ENCODE data around the gene TH.

TH gene

DNA sequence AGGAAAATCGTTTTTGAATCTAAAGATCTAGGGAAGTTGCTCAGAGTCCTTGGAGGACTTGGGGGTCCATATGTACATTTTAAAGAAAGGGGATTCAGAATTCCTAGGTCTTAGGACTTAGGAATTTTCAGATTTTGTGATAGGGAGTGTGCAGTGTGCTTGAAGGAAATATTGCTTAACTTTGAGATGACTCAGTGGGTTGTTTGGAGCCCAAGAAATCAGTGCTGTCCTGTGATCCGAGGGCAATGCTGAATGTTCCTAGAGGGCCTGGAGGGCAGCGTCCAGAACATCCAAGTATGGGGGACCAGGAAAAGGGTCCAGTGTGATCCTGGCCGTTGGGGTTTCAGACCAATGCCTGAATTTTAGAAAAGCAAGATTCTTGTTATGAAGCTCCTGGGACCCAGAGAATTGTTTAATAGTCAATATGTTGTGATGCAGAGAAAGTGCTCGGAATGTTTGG is 29.3 kb downstream of the TH start:
- DNase-seq (ENCODE audit: low spot score), result no peak

DNA sequence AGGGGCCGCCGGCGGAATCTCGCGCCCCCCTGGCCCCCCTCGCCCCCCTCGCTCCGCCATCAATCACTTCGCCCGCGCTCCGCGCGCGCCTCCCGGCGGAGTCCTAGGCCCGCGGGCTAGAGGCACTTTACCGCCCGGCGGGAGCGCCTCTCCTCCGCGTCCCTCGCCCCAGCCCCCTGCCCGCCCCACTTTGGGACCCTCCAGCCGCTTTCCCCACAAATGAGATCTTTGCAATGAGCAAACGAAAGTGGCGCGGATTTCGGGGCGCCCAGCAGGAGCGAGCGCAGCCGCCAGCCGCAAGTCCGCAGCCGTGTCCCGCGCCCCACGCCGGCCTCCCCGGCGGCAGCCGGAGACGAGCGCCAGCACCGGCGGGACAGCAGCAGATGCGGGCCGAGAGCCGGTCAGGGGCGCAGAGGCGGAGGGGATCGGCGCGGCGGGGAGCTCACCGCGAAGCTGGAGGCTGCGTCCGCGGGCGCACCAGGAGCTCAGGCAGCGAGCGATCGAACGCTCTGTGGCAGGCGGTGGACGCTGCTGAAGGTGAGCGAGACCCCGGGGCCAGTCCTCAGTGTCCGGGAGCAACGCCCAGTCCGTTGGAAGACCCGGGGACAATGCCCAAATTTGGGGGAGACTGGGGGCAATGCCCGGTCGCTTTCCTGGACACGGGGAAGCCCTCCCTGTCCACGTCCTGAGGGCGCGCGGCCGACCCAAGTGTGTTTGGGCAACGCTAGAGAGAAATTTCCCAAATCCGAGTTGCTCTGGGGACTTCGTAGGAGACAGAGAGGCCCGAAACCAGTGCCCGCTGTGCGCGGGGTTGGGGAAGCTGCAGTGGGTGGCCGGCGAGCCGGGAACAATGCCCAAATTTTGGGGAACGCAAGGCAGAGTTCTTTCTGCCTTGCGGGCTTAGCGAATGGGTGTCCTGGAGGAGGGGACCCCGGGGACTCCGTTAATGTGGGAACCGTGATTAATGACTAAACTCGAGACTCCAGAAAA is 30.9 kb downstream of the TH start:
- DNase-seq (ENCODE audit: low spot score), result no peak

DNA sequence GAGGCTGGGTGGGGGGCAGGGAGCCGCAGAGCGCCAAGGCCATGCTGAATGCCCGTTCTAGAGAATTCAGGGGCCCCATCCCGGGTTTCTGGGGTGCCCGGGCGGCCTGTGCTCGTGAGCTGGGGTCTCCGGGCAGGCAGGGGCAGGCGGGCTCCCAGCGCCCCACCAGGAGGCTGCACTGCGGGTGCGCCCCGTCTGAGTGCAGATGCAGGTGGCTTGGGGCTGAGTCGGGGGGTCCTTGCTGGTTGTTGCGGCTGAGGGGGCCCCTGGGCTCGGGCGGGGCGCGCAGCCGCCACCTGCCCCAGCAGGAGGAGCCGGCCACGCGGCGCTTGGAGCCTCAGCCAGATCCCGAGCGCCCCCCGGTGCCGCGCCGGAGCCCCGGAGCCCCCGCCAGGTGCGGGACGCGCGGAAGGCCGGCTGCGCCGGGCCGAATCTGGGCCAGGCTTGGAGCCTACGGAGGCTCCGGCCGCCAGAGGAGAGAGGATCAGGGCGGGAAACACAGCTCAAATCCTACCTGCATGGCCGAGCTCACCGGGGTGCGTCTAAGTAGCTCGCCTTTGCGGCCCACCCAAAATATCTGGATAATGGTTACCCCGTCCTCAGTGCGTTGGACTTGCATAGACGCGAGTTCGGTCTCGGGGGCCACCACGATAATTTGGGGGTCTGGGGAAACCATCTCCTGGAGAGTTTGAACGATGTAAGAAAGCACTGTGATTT is 31.8 kb downstream of the TH start:
- no peak for DNase-seq (ENCODE audit: low spot score)

DNA sequence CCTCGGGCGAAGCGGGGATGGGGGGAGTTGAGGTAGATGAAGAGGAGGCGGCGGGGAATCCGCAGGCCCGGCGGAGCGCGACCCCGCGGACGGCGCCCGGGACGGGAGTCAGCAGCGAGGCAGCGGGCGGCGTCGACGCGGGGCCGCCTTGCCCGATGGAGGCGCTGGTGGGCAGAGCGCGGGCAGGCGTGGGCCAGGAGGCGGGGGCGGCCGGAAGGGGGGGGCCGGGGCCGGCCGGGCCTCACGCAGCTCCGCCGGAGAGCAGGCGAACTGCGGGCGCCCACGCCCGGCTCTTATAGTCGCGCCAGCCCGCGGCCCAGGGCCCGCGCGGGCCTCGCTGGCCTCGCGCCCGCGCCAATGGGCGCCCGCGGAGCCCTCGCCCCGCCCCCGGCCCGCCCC is 32.5 kb downstream of the TH start, which contains the start of gene IGF2:
Gene IGF2 (minus strand): TSS at position 267 of the 399 bp plus-strand sequence. CDS start 3,866 bp downstream, outside the sequence.
- peak; percentile 79 for DNase-seq (ENCODE audit: low spot score)

DNA sequence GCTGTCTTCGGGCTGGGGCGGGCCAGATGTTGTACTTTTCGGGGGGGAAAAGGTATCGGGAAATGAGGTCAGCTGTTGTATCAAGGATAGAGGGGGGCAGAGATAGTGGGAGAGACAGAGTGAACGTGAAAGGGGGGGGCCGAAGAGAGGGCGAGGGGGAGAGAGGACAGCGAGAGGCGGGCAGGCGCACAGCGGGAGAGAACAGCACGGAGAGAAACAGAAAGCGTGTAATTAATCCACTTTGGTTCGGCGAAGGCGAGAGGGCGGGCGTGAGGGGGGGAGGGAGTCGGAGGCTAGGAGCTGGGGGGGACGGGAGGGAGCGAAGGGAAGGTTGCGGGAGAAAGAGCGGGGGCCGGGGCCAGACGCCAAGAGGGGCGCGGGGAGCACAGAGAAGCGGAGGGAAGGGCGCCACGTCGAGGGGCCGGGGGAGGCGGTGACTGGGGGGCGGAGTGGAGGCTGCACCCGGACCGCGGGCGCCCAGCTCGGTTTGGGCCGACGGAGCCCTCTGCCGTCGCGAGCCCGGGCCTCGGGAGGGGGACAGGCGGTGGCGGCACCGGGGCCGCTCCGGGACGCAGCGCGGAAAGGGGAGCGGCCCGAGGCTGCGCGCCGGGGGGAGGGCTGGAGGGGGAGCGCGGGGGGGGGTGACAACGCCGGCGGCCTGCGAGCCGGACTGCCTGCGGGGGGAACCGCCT is 33.0 kb downstream of the TH start:
- peak; percentile 76 for DNase-seq (ENCODE audit: low spot score)

DNA sequence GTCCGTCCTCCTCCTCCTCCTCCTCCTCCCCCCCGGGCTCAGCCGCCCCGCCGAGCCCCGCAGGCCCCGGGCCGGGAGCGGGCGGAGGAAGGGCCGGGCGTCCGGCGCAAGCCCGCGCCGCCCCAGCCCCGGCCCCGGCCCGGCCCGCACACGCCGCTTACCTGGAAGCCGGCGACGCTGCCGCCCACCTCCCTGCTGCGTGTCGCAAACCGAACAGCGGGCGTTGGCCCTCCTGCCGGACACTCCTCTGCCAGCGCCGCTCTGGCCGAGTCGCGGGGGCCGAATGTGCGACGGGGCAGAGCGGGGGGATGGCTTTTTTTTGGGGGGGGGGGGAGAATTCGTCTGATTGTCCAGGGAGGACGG is 33.6 kb downstream of the TH start:
- no peak for DNase-seq (ENCODE audit: low spot score)

DNA sequence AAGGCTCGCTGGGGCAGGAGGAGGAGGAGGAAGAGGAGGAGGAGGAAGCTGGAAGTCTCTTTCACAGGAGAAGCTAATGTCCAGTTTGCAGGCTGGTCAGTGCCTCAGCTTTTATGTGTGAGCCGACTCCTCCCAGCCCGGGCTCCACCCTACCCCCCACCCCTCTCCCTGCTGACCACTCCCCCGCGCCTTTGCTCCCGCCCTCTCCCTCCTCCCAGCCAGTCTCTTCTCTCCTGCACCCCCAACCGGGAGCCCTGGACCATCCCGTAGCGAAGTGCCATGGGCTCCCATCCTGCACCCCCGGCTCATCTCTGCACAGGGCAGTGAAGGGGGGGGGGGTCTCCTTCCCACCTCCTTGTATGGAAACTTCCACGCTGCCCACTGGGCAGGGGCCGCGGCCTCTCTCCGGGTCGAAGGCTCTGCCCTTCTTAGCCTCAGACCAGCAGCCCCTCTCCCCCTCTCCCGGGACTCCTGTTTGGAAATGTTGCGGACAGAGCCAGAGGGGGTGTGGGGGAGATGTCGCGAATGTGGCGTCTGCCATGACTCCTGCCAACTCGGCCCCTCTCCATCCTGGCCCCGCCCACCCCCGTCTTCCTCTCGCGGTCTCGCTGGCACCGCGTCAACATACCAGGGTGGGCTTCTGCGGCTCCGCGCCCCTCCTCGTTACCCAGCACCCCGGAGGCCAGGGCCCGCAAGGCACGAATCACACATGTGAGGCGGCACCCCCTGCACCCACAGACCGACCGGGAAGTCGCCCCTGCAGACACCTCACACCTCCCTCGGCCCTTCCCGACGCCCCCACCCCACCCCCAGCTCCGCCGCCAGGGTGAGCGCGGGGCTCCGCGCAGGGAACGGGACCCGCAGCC is 34.2 kb downstream of the TH start:
- DNase-seq (ENCODE audit: low spot score), result peak; percentile 89

DNA sequence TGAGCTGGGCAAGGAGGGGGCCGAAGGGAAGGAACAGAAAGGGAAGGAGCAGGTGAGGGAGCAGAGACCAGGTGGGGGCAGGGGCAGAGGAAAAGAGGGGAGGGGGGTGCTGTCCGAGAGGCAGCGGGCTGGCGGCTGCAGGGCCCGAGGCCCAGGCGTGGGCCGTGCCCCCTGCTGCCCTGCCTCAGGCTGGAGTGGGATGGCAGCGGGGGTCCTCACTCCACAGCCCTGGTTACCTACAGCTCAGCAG is 34.7 kb downstream of the TH start:
- no peak for DNase-seq (ENCODE audit: low spot score)

DNA sequence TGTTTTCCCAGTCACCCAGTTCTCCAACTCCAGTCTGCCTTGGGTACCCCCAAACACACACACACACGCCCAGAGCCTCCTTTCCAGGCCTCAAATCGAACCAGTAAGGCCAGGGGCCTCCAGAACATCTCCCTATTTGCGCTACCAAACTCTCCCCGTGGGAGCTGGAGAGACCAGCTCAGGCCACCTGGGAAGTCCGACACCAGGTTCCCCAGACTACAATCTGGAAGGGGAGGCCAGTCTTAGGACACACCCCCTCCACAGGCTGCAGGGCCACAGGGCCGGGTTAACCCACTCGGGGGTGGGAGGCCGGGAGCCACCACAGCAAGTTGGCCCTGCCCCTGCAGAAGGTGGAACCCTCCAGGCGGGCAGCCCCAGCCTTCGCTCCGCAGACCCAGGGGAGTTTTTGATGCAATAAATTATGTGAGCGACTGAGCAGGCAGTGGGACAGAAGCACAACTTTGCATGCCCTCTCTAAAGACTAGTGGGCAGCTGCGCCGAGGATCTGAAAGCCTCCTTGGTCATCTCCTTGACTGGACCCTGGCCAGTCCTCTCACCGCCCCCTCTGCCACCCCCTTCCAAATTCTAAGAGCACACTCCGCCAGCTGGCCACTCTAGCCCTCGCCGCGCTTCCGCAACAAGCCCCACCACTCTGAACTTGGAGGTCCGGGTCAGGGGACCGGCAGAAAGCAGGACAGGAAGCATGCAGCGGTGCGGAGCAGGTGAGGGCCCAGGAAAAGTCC is 35.2 kb downstream of the TH start:
- no peak for DNase-seq (ENCODE audit: low spot score)

DNA sequence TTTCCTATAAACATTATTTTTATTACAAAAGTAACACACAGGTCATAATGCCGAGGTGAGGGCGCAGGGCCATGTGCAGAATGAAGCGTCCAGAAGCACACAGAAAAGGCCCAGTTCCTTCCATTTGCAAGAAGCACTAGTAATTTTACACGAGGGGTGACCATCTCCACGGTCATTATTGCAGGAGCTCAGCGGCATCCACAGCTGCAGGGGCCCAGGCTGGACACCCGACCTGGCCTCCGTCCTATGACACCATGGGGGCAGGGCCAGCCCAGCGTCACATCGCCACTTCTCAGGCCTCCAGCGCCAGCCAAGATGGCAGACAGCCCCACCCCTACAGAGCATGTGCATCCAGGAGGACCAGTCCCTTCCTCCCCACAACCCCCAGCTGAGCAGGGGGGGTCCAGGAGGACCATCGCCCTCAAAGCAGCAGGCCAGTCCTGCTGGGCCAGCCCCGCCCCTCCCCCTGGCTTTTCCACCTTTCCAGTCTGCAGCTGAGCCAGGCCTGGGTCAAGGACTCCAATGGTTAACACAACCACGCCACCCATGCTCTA is 35.9 kb downstream of the TH start:
- no peak for DNase-seq (ENCODE audit: low spot score)

DNA sequence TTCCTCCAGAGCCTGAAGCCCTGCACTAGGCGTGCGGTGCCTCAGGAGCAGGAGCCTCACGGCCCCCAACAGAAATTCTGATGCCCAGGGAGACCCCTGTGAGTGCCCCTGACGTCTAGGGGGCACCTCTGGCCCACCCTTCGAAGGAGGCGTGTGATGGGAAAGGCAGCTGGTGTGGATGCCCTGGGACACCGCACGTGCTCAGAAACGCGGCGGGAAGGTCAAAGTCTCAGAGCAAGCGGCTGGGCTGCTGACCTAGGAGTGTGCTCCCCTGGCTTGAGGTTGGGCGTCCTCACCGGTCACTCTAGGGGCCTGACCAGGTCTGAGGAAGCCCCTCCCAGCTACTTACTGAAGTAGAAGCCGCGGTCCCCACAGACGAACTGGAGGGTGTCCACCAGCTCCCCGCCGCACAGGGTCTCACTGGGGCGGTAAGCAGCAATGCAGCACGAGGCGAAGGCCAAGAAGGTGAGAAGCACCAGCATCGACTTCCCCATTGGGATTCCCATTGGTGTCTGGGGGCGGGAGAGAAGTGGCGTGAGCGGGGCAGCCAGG is 36.5 kb downstream of the TH start:
- no peak for DNase-seq (ENCODE audit: low spot score)

DNA sequence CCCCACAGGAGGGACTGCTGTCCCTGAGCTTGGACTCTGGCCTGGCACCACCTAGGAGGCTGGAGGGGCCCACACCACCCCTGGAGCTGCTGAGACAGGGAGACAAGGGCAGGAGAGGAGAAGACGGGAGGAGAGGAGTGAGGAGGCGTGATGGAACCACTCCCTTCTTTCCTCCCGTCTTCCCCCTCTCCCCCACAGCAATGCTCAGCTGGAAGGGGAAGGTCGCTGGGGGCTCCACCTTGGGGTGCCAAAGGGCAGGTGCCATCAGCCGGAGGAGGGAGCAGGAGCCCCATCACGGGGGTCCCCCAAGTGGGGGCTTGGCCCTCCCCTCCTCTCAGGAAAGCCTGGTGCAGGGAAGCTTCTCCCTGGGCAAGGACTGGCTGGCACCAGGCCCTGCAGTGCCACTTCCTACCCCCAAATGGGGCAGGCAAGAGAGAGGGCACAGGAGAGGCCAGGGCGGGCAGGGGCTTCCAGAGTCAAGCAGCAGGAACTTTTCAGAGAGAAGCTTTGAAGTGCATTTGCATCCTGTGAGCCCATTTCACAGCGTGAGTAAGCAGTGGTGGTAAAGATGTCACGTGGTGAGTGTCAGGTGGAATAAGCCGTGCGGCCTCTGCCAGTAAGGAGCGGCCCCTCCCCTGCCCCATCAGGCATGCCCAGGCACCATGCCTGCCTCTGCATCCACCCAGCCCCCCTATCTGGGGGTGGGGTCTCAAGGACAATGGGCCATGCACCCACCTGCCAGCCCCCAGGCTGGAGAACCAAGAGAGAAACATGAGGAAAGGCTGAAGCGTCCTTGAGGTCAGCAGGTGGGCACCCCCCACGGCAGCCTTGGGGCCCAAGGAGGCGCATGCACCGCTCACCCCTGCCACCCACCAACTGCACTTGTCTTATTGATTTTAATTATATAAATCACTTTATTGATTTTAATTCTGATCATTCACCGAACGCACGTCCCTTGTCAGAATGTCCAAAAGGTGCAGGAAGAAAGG is 37.3 kb downstream of the TH start:
- no peak for DNase-seq (ENCODE audit: low spot score)

DNA sequence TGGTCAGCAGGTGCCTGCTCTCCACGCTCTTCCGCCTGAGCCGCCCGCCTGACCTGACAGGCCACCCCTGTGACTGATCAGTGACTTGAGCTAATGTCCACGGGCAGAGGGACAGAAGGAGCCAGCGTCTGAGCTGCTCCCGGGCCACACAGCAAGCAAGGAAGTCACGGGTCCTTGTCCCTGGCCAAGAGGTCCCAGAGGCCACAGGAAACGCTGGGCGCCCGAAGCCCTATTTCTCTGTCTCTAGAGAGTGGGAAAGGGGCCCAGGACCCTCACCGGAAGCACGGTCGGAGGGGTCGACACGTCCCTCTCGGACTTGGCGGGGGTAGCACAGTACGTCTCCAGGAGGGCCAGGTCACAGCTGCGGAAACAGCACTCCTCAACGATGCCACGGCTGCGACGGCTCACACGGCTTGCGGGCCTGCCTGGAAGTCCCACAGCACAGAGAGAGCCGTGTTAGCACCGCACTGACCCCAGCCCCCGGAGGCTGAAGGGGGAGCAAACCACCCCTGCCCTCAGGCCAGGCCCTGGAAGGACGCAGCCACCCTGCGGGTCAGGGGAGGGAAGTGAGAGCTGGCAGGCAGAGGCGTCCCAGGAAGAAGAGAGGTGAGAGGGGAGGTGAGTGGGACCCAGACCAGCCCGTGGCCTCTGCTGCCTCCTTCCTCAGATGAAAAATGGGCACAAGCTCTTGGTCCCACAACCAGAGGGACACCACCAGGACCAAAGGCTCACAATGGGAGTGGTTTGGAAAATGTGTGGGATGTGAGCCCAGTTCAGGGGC is 38.2 kb downstream of the TH start:
- no peak for DNase-seq (ENCODE audit: low spot score)

DNA sequence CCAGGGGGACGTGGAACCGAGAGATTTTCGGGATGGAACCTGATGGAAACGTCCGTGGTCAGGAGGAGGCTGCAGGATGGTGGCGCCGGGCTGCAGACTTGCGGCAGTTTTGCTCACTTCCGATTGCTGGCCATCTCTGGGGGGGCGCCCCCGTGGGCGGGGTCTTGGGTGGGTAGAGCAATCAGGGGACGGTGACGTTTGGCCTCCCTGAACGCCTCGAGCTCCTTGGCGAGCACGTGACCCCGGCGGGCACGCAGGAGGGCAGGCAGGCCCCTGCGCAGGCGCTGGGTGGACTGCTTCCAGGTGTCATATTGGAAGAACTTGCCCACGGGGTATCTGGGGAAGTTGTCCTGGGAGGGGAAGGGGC is 38.8 kb downstream of the TH start:
- DNase-seq (ENCODE audit: low spot score), result no peak

DNA sequence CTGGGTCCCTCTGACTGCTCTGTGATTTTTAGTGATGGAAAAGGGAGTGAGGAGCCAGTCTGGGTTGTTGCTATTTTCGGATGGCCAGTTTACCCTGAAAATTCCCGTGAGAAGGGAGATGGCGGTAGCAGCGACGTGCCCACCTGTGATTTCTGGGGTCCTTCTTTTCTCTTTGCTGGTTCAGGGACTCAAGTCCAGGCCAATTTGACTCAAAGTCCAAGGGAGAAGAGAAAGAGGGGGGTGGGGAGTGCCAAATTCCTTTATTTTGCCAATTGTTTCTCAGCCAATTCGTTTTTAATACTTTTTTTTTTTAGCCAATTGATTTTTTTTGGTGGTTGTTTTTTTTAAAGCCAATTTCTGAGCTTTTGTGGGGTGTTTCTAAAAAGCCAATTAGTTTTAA is 39.4 kb downstream of the TH start:
- no peak for DNase-seq (ENCODE audit: low spot score)

DNA sequence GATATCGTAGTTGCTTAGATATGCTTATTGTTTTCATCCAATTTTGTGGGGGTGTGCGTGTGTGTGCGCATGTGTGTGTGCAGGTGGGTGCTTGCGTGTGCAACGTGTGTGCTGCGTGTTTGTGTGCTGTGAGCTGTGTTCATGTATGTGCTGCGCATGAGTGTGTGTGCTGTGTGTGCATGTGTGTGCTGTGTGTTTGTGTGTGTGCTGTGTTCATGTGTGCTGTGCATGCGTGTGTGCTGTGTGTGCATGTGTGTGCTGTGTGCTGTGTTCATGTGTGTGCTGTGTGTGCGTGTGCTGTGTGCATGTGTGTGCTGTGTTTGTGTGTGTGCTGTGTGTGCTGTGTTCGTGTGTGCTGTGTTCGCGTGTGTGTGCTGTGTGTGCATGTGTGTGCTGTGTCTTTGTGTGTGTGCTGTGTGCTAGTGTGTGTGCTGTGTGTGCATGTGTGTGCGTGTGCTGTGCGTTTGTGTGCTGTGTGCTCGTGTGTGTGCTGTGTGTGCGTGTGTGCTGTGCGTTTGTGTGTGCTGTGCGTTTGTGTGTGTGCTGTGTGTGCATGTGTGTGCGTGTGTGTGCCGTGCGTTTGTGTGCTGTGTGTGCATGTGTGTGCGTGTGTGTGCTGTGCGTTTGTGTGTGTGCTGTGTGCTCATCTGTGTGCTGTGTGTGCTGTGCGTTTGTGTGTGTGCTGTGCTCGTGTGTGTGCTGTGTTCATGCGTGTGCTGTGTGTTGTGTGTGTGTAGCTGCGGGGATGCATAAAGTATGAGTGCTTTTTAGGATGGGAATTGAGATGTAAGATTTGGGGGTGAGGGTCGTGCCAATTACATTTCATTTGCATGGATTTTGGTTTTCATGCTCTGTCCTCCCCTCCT is 40.0 kb downstream of the TH start:
- no peak for DNase-seq (ENCODE audit: low spot score)

DNA sequence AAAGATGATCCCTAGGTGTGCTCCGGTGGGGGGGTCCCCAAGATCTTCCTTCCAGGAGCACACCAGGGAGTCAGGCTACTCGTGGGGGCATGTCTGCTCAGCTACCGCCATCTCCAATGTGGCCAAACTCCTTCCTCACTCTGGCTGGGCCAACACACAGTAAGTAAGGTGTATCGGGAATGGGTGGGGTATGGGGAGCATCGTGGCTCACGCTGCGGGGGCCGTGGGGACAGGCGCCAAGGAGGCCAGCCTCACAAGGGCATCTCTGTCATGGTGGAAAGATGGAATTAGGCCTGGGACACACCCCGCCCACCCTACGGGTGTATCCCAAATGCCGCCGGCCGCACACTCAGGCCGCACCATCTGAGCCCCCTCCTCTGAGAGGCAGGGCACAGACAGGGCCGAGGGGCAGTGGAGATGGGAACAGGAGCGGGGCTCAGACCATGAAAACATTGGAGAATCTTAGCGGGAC is 40.7 kb downstream of the TH start:
- DNase-seq (ENCODE audit: low spot score), result no peak
